COLO668 (cell line): ENCODE results near the gene KCNMB3.
"Not testable (repeated sequence)": the region's sequence is repeated elsewhere in the genome, so short reads cannot be mapped to it uniquely, and the experiment has no call there.

Experiments
- DNase-seq: peaks from one replicate; lab custom pipeline; 2025; ENCODE audit not compliant: unreplicated experiment; lab: John Stamatoyannopoulos, UW

KCNMB3 gene, protein sequence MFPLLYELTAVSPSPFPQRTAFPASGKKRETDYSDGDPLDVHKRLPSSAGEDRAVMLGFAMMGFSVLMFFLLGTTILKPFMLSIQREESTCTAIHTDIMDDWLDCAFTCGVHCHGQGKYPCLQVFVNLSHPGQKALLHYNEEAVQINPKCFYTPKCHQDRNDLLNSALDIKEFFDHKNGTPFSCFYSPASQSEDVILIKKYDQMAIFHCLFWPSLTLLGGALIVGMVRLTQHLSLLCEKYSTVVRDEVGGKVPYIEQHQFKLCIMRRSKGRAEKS

DNA sequence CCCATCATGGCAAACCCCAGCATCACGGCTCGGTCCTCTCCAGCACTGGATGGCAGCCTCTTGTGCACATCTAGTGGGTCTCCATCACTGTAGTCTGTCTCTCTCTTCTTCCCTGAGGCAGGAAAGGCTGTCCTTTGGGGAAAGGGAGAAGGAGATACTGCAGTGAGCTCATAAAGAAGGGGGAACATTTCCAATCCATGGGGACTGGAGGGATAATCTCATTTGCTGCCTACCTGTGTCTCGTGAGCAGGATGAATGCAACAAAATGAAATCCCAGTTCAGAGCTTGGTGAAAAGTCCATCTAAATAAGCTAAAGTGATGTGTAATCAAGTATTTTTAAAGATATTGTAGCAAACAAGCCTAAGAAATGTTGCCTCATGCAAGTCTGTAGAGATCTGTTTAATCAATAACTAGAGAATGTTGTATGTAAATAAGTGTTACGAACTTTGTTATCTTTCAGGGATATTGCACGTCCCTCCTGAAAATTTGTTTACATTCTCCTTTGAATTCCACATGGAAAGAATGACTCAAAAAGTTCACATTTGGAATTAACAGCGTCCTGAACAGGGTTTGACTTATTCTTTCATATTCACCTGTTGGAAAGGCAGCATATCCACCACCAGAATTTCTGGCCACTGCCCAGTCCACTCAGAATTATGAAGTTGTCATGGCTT, at the start of gene KCNMB3:
KCNMB3 (minus strand) TSS at position 312 of the 674 bp plus-strand sequence; CDS start at position 188, 124 bp downstream.
- no peak for DNase-seq

GRCh38 chr3:179299999-179300613, 49.2 kb upstream of the KCNMB3 start:
- DNase-seq = no peak

DNA sequence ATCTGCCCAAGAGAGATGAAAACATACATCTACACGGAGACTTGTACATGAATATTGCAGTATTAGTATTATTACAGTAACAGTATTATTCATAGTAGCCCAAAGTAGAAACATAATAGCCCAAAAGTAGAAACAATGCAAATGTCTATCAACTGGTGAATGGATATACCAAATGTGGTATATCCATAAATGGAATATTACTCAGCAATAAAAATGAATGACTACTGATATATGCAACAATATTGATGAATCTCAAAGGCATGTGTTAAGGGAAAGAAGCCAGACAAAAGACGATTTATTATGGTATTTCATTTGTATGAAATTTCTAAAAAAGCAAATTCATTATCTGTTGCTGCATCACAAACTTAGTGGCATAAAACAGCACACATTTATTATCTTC, 48.4 kb upstream of the KCNMB3 start:
- no peak for DNase-seq

DNA sequence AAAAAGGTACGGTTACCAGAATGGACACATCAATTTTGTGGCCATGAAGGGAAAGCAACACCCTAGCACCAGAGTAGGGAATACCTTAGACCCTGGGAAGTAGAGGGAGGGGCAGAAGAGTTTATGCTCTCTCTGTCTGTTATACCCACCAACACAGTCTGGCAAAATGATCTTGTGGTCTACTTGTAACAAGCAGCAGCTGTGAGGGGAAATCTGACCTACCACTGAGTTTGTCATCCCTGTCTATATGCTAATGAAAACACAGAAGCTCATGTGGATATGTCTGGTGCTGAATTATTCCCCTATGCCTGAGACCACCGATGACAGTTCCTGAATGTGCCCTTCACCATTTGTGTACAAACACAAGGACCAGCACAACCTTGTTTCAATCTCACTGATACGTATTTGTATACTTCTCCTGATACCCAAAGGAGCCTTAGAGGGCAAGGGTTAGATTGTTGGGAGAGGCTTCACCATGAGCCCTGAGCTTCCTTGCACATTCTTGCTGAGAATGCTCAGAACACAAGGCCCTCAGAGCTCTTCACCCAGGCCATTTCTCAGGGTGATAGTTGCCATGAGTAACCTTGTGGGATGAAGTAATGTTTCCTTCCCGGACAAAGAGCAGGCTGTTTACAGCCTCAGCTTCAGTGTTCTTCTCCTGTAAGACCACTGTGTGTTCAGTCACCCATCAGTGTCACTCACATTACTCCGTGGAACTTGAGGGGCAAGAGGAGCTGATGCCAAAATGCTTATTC, 47.2 kb upstream of the KCNMB3 start:
- no peak for DNase-seq

DNA sequence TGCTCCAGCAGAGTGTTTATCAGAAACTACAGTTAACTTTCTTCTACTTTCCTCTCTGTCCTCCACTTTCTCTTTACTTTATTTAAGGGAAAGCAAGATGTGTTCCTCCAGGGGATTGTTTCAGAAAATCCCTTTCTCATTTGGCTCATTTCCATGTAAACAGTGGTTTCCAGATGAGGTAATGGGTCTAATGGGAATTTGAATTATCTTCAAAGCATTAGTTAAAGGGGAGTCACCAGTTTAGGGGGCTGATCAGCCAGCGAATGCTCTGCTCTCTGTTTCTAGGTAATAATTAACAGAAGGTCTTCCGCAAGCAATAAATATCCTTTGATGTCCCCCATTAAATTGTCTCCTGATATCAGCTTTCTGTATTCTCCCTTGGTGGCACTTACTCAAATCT, 41.5 kb upstream of the KCNMB3 start:
- no peak for DNase-seq

- DNase-seq = no peak
These were observed 38.4 kb upstream of the KCNMB3 start for GRCh38 chr3:179289295-179289694.

DNA sequence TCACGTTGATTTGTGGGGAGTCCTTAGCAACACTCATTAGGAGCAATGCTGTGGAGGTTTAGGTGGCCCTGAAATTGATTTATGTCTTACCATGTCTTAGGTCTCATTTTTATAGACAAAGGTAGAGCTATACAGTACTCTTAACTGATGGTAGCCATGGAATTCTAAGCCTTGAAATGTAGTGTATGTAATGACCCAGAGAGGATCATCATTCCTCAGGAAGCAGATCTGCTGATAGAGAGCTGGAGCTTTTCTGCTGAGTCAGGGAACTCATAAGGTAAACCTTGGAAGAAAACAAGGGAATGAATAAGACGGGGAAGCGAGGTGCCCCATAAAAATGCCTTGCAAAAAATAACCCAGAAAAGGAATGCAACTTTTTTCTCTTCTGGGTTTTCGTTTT, 37.9 kb upstream of the KCNMB3 start:
- DNase-seq = no peak

- no peak for DNase-seq
These were observed 35.4 kb upstream of the KCNMB3 start for GRCh38 chr3:179286331-179286730.

- DNase-seq = no peak
These were observed 30.9 kb upstream of the KCNMB3 start for GRCh38 chr3:179281825-179282224.

GRCh38 chr3:179279837-179280236, 28.9 kb upstream of the KCNMB3 start:
- no peak for DNase-seq

- DNase-seq = no peak
These were observed 28.2 kb upstream of the KCNMB3 start for GRCh38 chr3:179278932-179279693.

GRCh38 chr3:179278151-179278550, 27.2 kb upstream of the KCNMB3 start:
- no peak for DNase-seq

GRCh38 chr3:179276743-179277142, 25.8 kb upstream of the KCNMB3 start:
- no peak for DNase-seq

- no peak for DNase-seq
These were observed 25.1 kb upstream of the KCNMB3 start for GRCh38 chr3:179276001-179276400.

- DNase-seq = not testable (repeated sequence)
These were observed 23.5 kb upstream of the KCNMB3 start for GRCh38 chr3:179274434-179274833.

DNA sequence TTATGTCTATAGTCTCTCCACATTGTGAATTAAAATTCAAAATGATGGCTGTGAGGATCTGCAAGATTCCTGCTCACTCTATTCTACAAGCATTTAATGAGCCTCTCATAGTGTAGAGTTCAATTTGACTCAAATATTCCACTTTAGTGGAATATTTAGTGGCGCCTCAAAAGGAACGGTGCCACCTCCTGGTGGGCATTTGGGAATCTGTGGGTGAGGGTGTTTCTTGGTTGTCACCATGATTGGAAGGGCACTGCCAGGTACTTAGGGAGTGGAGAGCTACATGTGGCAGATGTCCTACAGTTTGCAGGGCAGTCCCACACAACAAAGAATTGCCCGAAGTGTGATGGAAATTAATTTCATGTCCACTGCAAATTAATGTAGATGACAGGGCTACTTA, 21.5 kb upstream of the KCNMB3 start:
- no peak for DNase-seq

- no peak for DNase-seq
These were observed 18.3 kb upstream of the KCNMB3 start for GRCh38 chr3:179269152-179269707.

DNA sequence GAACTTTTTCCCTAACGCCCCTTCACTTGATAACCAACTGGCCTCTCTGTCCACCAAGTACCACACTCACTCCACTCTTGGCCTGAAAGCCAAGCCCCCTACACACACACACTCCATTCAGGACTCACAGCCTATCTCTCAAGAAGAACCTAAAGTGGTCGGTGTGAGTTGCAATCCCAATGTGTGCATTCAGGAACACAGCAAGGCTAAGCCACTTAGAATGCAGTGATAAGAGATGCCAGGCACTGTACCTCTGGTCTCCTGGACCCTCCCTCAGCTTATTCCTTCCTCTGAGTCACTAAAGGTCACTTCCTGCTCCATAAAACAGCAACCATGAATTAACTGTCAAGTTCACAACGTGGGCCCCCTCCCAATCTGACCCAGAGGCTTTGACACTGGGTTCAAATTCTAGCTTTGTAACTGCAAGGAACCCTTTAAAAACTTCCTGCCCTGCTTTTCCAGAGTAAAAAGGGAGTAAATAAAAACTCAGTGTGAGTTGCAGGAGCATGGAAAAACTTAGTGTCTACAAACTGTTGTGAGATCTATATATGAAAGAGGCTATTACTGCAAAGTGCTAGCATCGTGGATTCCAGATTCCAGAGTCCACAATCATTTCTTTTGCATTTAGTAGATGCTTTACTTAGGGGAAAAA, 17.6 kb upstream of the KCNMB3 start:
- no peak for DNase-seq

DNA sequence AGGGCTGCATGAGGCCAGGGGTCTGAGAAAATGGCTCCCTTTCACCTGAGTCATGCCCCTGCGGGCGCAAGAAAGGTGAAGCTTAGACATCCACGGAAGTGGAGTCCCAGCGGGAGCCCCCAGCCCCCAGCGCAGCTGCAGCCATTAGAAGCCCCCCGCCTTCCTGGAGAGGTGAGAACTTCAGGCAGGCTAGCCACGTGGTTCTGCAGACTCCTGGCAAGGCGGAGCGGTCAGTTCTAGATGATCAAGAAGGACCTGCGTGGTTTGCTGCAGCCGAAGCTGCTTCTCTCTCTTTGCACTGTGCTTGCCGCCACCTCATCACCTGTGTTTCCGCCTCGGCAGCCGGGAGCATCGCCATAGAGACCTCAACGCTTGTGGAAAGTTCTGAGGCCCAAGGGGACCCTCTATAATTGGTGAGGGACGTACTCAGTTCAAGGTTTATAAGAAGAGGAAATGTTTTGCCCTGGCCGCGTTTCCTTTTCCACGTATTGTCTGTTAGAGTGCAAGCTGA, 15.8 kb upstream of the KCNMB3 start:
- DNase-seq = no peak

DNA sequence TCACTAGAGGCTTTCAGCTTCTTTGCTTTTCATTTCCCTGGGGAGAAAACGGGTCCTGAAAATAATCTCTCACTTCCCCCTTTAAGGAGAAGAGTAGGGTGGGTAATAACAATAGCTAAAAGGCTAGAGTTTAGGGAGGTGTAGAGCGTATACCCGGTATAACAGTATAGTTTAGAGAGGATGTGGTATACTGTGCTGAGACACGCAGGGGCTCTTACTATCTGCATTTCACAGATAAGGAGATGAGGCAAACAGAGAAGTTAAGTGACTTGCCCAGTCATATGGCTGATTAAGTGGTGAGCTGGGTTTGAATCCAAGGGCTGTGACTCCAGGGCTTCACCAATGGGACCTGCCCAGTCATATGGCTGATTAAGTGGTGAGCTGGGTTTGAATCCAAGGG, 15.0 kb upstream of the KCNMB3 start:
- DNase-seq = no peak
